NCI-H146 treated with DMSO at 0.1 percent for 48 hours (cell line): ENCODE measurements around the gene OR5H2.
"Not testable (repeated sequence)": the region's sequence is repeated elsewhere in the genome, so short reads cannot be mapped to it uniquely, and the experiment has no call there.

Experiments used
- DNase-seq: peaks from one replicate; lab custom pipeline; 2025; ENCODE audit not compliant: unreplicated experiment; lab: John Stamatoyannopoulos, UW

The OR5H2 gene

DNA sequence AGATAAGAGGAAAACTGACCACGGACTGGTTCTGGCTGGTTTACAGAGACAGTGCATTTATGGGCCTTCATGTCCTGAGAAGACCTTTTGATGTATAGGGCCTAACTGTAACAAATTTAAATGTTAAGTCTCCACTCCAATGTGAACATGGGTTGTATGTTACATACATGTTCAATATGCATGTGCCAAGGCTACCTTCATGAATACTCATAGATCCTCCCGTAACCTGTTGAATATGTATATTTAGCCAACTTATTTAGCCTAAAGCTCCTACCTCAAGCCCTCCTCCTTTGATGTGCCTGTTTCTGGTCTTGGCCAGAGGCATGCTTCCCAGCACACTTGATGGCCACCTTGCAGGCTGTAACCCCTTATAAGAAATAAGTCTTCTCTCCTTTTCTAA lies at the start of gene OR5H2:
TSS of gene OR5H2 (plus strand) at position 301 of the 400 bp plus-strand sequence. CDS start 398 bp downstream, outside the sequence.
- no peak for DNase-seq

DNA sequence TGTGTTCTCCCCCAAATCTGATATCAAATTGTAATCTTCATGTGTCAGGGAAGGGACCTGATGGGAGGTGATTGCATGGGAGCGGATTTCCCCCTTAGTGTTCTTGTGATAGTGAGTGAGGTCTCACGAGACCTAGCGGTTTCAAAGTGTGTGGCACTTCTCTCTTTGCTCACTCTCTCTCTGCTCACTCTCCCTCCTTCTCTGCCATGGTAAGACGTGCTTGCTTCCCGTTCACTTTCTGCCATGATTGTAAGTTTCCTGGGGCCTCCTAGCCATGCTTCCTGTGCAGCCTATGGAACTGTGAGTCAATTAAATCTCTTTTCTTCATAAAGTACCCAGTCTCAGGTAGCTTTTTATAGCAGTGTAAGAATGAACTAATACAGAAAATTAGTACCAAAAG lies 48.8 kb upstream of the OR5H2 start:
- no peak for DNase-seq

GRCh38 chr3:98240131-98240530 lies 42.2 kb upstream of the OR5H2 start:
- DNase-seq: no peak

DNA sequence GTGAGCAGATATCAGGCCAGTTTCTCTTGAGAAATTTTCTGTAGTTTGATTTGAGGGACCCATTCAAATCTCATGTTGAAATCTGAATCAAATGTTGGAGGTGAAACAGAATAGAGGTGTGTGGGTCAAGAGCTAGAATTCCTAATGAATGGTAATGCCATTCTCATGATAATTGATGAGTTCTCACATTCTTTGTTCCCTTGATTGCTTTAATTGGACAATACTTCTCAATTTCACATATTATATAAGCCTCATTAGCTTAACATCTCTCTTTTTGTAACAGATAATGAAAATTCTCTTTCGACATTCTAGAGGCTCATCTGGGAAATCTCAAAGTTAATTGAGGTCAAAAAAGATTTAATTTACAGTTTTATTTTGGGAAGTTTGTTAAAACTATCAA lies 40.1 kb upstream of the OR5H2 start:
- no peak for DNase-seq

GRCh38 chr3:98243843-98244242 lies 38.5 kb upstream of the OR5H2 start:
- no peak for DNase-seq

DNA sequence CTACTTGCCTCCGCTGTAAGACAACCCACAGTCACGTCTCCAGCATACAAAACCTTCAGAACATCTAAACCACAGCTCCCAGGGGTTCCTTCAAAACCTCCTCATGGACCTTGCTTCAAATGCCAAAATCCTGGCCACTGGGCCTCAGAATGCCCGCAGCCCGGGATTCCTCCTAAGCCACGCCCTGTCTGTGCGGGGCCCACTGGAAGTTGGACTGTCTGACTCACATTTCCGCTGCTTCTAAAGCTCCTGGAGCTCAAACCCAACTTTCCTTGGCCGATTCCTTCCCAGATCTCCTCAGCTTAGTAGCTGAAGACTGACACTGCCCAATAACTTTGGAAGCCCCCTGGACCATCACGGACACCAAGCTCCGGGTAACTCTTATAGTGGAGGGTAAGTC lies 36.2 kb upstream of the OR5H2 start:
- no peak for DNase-seq

DNA sequence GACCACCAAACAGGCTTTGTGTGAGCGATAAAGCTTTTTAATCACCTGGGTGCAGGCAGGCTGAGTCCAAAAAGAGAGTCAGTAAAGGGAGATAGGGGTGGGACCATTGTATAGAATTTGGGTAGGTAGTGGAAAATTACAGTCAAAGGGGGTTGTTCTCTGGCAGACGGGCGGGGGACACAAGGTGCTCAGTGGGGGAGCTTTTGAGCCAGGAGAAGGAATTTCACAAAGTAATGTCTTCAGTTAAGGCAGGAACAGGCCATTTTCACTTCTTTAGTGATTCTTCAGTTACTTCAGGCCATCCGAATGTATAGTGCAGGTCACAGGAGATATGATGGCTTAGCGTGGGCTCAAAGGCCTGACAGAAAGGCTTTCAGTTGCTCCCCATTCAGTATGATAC lies 26.3 kb upstream of the OR5H2 start:
- DNase-seq: not testable (repeated sequence)

DNA sequence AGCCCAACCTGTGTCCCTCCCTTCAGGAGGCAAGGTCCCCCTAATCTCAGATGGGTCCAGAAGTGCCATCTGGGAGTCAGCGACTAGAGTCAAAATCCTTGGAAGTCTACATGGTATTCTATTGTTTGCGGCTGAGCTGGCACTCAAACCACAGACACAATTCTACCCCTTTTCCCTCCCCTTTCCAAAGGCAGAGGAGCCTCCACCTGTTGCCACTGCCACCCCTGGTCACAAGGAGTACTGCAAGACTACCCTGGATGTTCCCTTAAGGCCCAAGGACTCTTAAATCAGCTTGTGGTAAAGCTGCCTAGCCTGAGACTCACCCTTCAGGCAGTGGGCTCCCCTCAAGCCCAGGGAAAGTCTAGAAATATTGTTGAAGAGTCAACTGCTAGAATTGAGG lies 22.6 kb upstream of the OR5H2 start:
- DNase-seq: no peak

GRCh38 chr3:98262046-98262445 lies 20.3 kb upstream of the OR5H2 start:
- DNase-seq: no peak

DNA sequence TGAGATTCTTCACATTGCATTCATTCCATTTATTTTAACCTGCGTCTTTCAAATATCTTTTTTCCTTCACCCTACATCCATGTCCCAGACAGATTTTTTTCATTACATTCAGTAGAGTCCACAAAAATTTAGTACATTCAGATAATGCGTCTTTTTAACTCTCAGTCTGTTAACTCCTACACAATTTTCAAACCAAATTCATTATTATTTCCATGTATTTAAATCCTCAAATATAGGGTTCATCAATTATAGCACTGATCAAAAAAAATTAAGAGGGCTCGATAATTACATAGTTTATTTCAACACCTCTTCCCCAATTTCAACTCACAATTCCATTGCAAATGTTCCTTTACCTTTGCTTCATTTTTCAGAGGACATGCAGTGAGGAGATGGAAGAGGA lies 18.4 kb upstream of the OR5H2 start, which contains the start of gene OR5H6:
TSS of gene OR5H6 (plus strand) at position 301 of the 400 bp plus-strand sequence. CDS start at position 390, 89 bp downstream.
- DNase-seq: no peak

- no peak for DNase-seq
These were observed 12.5 kb upstream of the OR5H2 start for GRCh38 chr3:98269846-98270245.

DNA sequence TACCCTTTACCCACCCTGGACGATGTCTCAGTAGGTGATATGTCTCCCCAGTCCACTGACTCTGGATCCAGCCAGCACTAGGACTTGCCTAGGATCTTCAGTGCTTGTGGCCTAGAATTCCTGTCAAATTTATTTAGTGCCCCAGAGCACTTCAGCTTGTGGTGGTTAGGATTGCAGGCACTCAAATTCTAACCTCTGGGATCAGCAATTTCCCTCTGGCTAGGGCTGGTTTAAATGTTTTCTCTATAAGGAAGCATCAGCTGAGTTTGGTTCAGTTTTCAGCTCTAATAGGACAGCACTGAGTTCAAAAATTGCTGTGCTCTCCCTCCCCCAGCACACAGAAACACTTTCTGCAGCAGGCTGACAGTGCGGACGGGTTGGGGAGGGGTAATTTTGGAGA lies 10.2 kb upstream of the OR5H2 start:
- DNase-seq: no peak

- DNase-seq: no peak
These were observed 7.4 kb upstream of the OR5H2 start for GRCh38 chr3:98274914-98275313.

DNA sequence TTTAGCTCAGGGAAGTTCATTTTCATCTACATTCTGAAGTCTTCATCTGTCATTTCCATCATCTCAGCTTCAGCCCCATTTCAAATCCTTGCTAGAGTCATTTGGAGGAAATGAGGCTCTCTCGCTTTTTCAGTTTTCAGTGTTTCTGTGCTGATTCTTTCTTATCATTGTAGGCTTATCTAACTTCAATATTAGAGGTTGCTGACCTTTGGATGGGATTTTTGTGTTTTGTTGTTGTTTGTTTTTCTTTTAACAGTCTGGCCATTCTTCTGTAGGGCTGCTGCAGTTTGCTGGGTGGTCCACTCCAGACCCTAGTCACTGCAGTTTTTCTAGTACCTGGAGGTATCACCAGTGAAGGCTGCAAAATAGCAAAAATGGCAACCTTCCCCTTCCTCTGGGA lies 8.6 kb downstream of the OR5H2 start:
- no peak for DNase-seq

DNA sequence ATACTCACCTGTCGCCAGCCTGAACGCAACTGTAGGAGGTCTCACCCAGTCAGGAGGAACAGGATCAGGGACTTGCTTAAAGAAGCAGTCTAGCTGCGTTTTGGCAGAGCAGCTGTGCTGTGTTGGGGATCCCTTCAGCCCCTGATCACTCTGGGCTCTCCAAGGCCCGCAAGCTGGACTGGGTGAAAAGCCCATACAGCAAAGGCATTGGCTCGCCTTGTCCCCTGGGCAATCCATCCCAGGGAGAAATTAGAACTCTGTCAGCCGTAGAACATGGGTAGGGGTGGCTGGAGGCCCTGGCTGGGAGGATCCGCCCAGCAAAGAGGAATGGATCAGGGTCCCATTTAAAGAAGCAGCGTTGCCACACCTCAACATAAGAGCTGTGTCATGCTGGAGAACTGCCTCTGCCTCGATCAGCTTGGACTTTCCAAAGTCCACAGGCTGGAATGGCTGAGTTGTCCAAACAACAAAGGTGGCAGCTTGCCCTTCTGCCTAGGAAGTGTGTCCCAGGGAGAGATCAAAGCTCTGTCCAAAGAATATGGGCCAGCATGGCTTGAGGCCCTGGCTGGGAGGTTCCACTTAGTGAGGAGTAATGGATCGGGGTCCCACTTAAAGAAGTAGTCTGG lies 9.1 kb downstream of the OR5H2 start:
- no peak for DNase-seq

DNA sequence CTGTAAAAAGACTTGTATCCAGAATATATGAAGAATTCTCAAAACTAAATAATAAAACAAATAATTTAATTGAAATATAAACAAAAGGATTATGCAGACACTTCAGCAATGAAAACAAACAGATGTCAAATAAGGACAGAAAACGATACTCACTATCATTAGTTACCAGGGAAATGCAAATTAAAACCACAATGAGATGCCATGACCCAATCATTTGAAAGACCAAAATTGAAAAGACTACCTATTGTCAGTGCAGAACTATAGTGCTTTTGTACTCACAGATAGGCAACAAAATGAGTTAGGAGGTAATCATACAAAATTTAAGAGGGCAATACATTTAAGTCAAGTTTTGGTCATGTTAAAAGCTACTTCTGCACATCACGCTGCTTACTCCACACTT lies 39.8 kb downstream of the OR5H2 start:
- DNase-seq: no peak

DNA sequence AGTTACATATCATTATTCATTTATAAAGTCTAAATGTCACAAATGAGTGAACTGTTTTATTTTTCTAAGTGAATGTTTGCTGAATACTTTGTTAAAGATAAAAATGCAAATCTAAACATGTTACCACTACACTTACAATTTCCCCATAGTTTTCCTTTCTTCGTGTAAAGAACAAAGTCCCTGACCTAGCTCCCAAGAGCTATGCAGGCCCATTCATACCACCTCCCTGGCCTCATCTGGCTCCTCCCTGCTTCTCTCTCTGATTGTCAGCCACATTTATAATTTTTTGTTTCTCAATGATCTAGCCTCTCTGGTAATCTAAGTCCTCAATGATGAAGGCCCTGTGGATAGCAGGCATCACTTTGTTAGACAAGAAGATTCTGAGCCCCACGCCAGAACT lies 40.4 kb downstream of the OR5H2 start:
- DNase-seq: no peak

DNA sequence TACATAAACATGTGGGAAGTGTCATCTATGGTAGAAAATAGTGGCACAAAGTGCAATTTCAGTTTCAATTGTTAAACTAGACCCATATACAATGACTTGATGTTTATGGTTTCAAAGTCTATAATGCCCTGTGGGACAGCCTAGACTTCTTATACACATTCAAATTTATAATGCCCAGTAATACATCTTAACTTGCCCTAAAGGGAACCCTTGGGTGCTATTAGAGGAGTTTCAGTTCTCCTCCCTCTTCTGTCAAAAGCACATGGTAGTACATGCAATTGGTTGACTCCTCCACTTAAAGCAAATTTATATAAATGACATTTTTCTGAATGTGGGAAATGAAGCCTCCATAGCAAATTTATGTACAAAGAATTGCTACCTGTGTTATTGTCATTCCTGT lies 41.1 kb downstream of the OR5H2 start:
- no peak for DNase-seq

DNA sequence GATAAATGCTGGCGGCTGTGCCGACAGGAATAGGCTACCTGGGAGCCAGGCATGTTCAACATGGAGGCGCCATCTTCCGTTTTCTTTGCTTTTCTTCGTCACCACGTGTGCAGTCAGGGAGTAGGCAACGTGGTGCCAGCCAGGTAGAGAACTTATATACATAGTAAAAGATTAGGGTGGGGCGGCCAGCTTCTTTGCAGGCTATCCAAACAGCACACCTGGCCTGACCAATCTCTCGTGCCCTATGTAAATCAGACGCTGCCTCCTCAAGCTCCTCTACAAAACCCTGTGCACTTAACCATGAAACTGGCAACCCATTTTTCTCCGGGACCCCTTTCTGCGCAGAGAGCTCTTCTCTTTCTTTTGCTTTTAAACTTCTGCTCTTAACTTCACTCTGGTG lies 42.8 kb downstream of the OR5H2 start:
- no peak for DNase-seq

DNA sequence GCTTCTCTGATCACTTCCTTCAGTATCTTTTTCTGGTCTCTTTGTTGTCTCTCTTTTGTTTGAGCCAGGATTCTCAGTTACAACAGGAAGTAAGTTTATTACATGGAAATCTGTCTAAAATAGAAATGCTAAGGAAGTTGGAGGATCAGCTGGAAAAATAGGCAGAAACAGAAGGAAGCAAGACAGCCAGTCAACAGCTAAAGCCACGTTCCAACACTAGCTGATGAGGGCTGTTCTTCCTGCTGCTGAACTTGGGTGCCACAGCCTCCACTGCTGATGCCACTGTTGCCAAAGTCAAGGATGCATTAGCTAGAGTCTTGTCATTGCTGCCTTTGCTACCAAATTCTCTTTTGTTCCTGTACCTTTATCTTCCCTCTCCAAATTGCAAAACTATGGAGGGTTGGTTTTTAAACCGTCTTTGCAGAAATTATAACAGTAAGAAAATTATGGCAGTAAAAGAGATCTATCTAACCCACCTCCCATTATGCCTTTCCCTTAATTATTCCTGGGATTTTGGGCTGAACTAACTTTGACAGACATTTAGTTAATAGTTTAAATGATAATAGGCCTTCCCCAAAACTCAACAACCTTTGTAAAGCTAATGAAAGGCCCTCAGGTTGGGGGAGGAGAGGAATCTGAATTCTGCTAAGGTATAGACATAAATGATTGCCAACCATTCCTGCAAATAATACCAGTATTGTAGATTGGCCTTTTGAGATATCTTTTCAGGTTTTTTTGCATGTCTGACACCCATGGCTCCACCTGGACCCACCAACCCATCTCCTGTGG lies 44.0 kb downstream of the OR5H2 start:
- no peak for DNase-seq

DNA sequence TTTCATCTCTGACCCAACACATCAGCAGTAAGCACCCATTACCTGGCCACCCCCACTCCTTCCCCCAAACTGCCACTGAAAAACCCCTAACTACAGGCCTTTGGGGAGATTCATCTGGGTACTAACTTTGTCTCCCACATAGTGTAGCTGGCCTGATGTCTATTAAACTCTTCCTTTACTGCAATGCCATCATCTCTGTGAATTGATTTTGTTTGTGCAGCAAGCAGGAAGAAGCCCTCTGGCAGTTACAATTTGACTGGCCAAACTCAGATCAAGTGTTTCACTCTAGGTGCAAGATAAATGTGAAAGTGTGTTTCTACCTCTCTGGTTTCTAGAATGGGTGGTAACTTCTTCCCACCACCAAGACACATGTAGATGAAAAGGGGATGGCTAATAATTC lies 44.6 kb downstream of the OR5H2 start:
- DNase-seq: no peak

DNA sequence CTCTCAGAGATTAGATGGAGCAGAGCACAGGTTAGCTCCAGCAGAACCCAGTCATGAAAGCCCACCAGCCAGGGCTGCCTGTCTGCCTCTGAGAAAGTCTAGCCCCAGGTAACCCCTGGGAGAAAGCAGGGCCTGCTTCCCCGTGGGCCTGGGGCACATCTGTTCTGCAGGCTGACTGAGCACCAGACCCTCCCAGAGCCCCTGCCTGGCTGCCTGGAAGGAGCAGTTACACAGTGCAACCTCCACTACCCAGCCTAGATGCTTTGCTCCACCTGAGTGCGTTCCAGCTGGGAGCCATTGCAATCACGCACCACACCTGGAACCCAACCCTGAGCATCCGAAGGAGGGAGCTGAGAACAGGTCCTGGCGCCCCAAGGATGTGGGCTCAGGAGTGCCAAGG lies 46.6 kb downstream of the OR5H2 start:
- DNase-seq: no peak
